GM23338 (cell line): ENCODE measurements around the gene CSDE1.

Source experiments
- CREB1 ChIP-seq: fragments of 250-450 bp; sonication (Bioruptor Pico); IDR thresholded peaks from 2 replicates; pipeline ENCODE4 v1.5.0; 2020; ENCODE audit warnings: low read depth, mild to moderate bottlenecking, moderate library complexity
- CTCF ChIP-seq, 2 experiments: fragments of 200-600 bp in 1 of 2; sonication (generic) in 1 of 2; conservative IDR thresholded peaks; 2 replicates each; pipeline versions ENCODE4 v1.5.1 to v1.6.1; 2016 to 2017; ENCODE audit warnings: antibody characterized with exemption in 2 of 2, low read depth in 2 of 2, mild to moderate bottlenecking in 2 of 2, moderate library complexity in 1 of 2
- EZH2 ChIP-seq: fragments of 200-600 bp; sonication (generic); IDR thresholded peaks from one replicate; pipeline ENCODE4 v1.8.0; 2017; ENCODE audit warnings: antibody characterized with exemption, mild to moderate bottlenecking, low read depth; ENCODE audit not compliant: unreplicated experiment
- EZH2phosphoT487 ChIP-seq: fragments of 200-600 bp; sonication (generic); IDR thresholded peaks from one replicate; pipeline ENCODE4 v1.8.1; 2018; ENCODE audit warnings: antibody characterized with exemption; ENCODE audit not compliant: unreplicated experiment
- JUNB ChIP-seq: IDR thresholded peaks from one replicate; pipeline ENCODE4 v1.6.1; 2016; ENCODE audit warnings: antibody characterized with exemption; ENCODE audit not compliant: unreplicated experiment
- NANOG ChIP-seq: IDR thresholded peaks from 2 replicates; pipeline ENCODE4 v1.6.1; 2016; ENCODE audit warnings: antibody characterized with exemption, borderline replicate concordance
- POLR2AphosphoS5 ChIP-seq: IDR thresholded peaks from 2 replicates; pipeline ENCODE4 v1.6.1; 2016; ENCODE audit warnings: antibody characterized with exemption, low read depth
- ZNF331 ChIP-seq: fragments of 250-450 bp; sonication (Bioruptor Pico); IDR thresholded peaks from 2 replicates; pipeline ENCODE4 v1.5.0; 2020; ENCODE audit warnings: low read depth, mild to moderate bottlenecking, moderate library complexity
- TF ChIP-seq, protein P1 (sequence below): IDR thresholded peaks from 2 replicates; pipeline ENCODE4 v1.6.1; 2016; ENCODE audit warnings: antibody characterized with exemption

- TF ChIP-seq CTCF (conservative IDR thresholded peaks at IDR 0.05; ENCODE audit: low read depth in 2 of 2), result no peak
- TF ChIP-seq POLR2AphosphoS5, result no peak
- no peak for TF ChIP-seq EZH2phosphoT487
- no peak for TF ChIP-seq EZH2
- TF ChIP-seq NANOG, result no peak
- no peak for TF ChIP-seq JUNB
- no peak for TF ChIP-seq ZNF331 (CRISPR knock-in tag)
- TF ChIP-seq, protein P1, sequence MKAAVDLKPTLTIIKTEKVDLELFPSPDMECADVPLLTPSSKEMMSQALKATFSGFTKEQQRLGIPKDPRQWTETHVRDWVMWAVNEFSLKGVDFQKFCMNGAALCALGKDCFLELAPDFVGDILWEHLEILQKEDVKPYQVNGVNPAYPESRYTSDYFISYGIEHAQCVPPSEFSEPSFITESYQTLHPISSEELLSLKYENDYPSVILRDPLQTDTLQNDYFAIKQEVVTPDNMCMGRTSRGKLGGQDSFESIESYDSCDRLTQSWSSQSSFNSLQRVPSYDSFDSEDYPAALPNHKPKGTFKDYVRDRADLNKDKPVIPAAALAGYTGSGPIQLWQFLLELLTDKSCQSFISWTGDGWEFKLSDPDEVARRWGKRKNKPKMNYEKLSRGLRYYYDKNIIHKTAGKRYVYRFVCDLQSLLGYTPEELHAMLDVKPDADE, result no peak
- TF ChIP-seq CREB1 (CRISPR knock-in tag), result no peak
Observed at GRCh38 chr1:114718661-114719423, 38.9 kb downstream of the CSDE1 start.
